HEK293T (cell line): ENCODE results near the gene CPNE4.

Source experiments
- CTCF ChIA-PET: fragments of 350-600 bp; formaldehyde crosslinking; extraction: SDS; loops from one replicate; lab custom pipeline; 2021; ENCODE audit warnings: antibody characterized with exemption, inconsistent platforms; lab: Yijun Ruan, JAX
- POLR2A ChIA-PET: fragments of 350-600 bp; formaldehyde crosslinking; extraction: SDS; loops from one replicate; lab custom pipeline; 2020; ENCODE audit warnings: antibody characterized with exemption, inconsistent platforms; lab: Yijun Ruan, JAX
- DNase-seq: peaks from one replicate; pipeline ENCODE4 v3.0.0; 2012; ENCODE audit warnings: mixed read lengths; ENCODE audit errors: extremely low spot score
- ARNT ChIP-seq: fragments of 450-650 bp; IDR thresholded peaks from 2 replicates; pipeline ENCODE4 v1.6.1; 2017; ENCODE audit warnings: mild to moderate bottlenecking
- BHLHE40 ChIP-seq: fragments of 450-650 bp; IDR thresholded peaks from 2 replicates; pipeline ENCODE4 v1.6.1; 2016; ENCODE audit warnings: mild to moderate bottlenecking, moderate library complexity, borderline replicate concordance
- CTBP1 ChIP-seq: fragments of 450-650 bp; IDR thresholded peaks from 2 replicates; pipeline ENCODE4 v1.6.1; 2016; ENCODE audit warnings: borderline replicate concordance
- ELF4 ChIP-seq: fragments of 450-650 bp; IDR thresholded peaks from 2 replicates; pipeline ENCODE4 v1.6.1; 2017; ENCODE audit warnings: antibody characterized with exemption
- FOXA1 ChIP-seq: fragments of 450-650 bp; IDR thresholded peaks from 2 replicates; pipeline ENCODE4 v1.6.1; 2016; ENCODE audit warnings: mild to moderate bottlenecking
- FOXK2 ChIP-seq: fragments of 450-650 bp; IDR thresholded peaks from 2 replicates; pipeline ENCODE4 v1.6.1; 2016; ENCODE audit warnings: mild to moderate bottlenecking
- FOXM1 ChIP-seq: fragments of 450-650 bp; IDR thresholded peaks from 2 replicates; pipeline ENCODE4 v1.6.1; 2017; ENCODE audit warnings: mild to moderate bottlenecking, borderline replicate concordance
- HDGF ChIP-seq: fragments of 450-650 bp; IDR thresholded peaks from 2 replicates; pipeline ENCODE4 v1.6.1; 2017; ENCODE audit warnings: antibody characterized with exemption, borderline replicate concordance
- L3MBTL2 ChIP-seq: fragments of 450-650 bp; conservative IDR thresholded peaks from 2 replicates; pipeline ENCODE4 v1.6.1; 2016; ENCODE audit warnings: mild to moderate bottlenecking
- LEF1 ChIP-seq: fragments of 450-650 bp; IDR thresholded peaks from 2 replicates; pipeline ENCODE4 v1.6.1; 2017; ENCODE audit warnings: mild to moderate bottlenecking, borderline replicate concordance
- NFRKB ChIP-seq: fragments of 450-650 bp; IDR thresholded peaks from 2 replicates; pipeline ENCODE4 v1.6.1; 2016; ENCODE audit warnings: mild to moderate bottlenecking, moderate library complexity
- SP1 ChIP-seq: fragments of 450-650 bp; IDR thresholded peaks from 2 replicates; pipeline ENCODE4 v1.6.1; 2017
- SUZ12 ChIP-seq: fragments of 450-650 bp; IDR thresholded peaks from 2 replicates; pipeline ENCODE4 v1.6.1; 2016; ENCODE audit warnings: mild to moderate bottlenecking
- TARDBP ChIP-seq: fragments of 450-650 bp; IDR thresholded peaks from 2 replicates; pipeline ENCODE4 v1.6.1; 2016
- ZNF384 ChIP-seq: fragments of 450-650 bp; IDR thresholded peaks from 2 replicates; pipeline ENCODE4 v1.6.1; 2016
- TF ChIP-seq, protein P1 (sequence below): fragments of 450-650 bp; IDR thresholded peaks from 2 replicates; pipeline ENCODE4 v1.6.1; 2016

CPNE4 gene

DNA sequence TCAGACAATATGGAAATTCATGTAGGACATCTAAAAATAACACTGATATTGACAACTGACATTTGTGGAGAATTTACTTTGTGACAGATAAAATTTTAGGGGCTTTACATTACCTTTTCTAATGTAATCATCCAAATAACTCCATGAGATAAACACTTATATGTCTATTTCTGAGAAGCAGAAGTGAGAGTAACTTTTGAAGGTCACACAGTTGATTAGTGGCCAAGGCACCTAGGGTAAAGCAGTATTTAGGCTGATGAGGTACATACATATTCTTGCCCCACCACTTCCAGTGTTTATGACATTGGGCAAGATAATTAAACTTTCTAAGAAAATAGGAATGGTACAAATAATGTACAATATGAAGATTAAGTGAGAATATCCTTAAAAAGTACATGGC, 248.4 kb downstream of the CPNE4 start:
- no peak for DNase-seq
- ChIA-PET CTCF (no interaction called here), POLR2A (no interaction called here)
- TF ChIP-seq FOXK2 (no peak), L3MBTL2 (no peak), ZNF384 (no peak), ELF4 (no peak), LEF1 (no peak), NFRKB (no peak), ARNT (no peak), FOXM1 (no peak), SP1 (no peak), CTBP1 (no peak), BHLHE40 (no peak)

DNA sequence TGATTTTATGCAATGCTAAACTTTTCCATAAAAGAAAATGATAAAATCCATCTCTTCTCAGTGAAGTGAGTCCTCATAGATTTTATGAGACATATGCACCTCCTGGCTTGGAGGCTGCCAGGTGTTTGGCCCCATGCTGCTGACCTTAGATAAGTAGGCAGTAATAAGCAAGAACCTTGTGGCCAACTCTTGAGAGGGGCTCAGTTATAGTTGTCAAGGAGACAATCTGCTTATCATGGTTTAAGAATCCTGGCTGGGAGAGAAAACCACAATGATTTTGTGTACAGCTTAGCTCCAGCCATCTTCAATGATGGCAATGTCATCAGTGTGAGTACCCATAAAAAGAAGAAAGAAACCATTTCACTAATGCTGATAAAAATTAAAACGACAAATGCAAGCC, 252.1 kb downstream of the CPNE4 start:
- TF ChIP-seq ZNF384 (no peak), L3MBTL2 (no peak), BHLHE40 (no peak), TARDBP (no peak), SP1 (no peak), ELF4 (no peak), FOXA1 (no peak), FOXM1 (no peak), SUZ12 (no peak), ARNT (no peak), CTBP1 (no peak), FOXK2 (no peak), NFRKB (no peak), HDGF (no peak), LEF1 (no peak)
- TF ChIP-seq, protein P1, sequence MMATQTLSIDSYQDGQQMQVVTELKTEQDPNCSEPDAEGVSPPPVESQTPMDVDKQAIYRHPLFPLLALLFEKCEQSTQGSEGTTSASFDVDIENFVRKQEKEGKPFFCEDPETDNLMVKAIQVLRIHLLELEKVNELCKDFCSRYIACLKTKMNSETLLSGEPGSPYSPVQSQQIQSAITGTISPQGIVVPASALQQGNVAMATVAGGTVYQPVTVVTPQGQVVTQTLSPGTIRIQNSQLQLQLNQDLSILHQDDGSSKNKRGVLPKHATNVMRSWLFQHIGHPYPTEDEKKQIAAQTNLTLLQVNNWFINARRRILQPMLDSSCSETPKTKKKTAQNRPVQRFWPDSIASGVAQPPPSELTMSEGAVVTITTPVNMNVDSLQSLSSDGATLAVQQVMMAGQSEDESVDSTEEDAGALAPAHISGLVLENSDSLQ = no peak
- POLR2A ChIA-PET = no interaction called here
- CTCF ChIA-PET = no interaction called here
- no peak for DNase-seq

DNA sequence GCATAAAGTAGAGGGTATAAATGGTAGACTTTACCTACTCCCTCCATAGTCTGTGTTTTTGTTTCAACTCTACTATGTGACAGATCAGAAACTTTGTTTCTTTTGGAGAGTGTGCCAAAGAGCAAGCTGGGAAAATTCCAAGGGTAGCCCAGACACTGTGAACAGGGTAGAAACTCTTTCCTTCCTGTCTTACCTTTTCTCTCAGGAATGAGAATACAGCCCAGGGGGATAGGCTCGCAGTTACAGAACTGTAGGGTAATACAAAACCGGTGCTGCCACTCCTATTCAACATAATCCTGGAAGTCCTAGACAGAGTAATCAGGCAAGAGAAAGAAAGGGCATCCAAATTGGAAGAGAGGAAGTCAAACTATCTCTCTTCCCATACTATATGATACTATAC, 256.3 kb downstream of the CPNE4 start:
- ChIA-PET POLR2A (no interaction called here), CTCF (no interaction called here)
- TF ChIP-seq SUZ12 (no peak), L3MBTL2 (no peak), FOXA1 (no peak), NFRKB (no peak), SP1 (no peak), ELF4 (no peak), FOXK2 (no peak), FOXM1 (no peak), CTBP1 (no peak), TARDBP (no peak), ARNT (no peak), ZNF384 (no peak), HDGF (no peak)
- TF ChIP-seq, protein P1 = no peak
- DNase-seq = no peak

DNA sequence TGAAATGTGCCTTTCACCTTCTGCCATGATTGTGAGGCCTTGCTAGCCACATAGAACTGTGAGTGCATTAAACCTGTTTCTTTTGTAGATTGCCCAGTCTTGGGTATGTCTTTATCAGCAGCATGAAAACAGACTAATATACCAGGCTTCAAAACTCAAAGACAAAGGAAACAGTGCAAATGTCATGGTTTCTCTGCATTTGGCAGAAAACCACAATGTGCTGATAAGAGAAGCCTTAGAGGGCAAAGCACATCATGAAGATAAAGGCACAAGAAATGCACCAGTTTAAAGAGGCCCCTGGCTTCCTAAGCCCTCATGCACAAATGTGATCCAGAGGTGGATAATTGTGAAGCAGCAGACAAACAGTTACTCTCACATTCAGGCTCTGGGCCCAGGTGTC, 259.2 kb downstream of the CPNE4 start:
- no peak for DNase-seq
- ChIA-PET POLR2A (no interaction called here), CTCF (no interaction called here)

DNA sequence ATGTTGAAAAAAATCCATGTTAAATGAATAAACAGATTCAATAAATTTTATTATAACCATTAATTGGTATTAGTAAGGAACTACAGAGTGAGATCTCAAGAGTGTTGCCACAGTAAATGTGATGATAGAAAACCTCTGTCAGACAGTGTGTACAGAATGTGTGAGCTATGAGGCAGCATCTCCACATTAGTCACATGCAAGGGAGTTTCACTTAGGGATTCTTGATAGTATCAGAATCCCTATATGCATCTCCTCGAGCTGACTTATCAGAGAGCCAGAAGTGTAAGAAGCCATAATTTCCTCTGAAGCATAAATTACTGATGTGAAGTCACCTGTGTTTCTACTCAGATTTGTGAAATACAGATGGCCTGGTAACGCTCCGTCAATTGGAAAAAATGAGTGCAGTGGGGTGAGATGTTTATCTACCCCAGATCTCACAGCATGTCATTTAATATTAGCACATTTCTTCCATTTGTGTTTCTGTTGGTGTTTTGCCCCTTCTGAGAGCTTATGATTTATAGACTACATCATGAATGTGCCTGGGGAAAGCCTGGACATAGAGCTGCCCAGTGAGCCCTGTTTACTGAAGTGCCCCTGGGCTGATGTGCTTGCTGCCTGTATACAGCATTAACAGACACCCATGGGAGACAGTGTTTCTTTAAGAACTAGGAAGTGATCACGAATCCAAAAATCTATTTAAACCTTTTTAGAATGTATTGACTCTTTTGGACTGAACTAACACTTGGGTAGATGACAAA, 262.4 kb downstream of the CPNE4 start:
- no peak for DNase-seq
- TF ChIP-seq TARDBP (no peak), SP1 (no peak), BHLHE40 (no peak), HDGF (no peak), ELF4 (no peak), ZNF384 (no peak), CTBP1 (no peak), LEF1 (no peak), FOXK2 (no peak), L3MBTL2 (no peak)
- TF ChIP-seq, protein P1 = no peak
- ChIA-PET POLR2A (no interaction called here), CTCF (no interaction called here)

More for the DNA sequence above, 259.2 kb downstream of the CPNE4 start:
- TF ChIP-seq L3MBTL2 (no peak), NFRKB (no peak), FOXA1 (no peak), ELF4 (no peak)

DNA sequence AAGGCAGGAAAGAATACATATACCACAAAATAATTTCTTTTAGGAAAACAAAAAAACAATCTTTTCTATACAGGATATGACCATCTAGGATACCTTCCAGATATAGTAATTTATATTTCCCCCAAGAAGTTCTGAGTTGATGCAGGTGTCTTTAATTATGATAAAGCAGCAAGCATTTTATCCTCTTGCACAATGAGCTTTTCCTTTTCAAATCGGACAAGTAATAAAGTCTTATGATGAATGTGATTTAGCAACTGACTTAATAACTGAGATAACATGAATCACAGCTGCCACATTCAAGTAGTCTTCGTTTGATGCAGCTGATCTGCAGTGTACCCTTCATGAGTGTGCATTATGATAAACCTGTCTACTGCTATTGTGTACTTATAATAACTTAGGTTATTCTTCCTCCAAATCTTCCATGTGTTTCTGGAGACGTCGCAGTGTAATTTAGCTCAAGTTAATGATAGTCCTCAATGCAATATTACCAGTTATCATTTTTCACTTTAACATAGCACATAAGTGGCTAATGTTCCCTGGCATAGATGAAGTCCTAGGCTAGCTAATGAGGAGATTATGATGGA, 271.7 kb downstream of the CPNE4 start:
- TF ChIP-seq L3MBTL2 (no peak), ELF4 (no peak), LEF1 (no peak), FOXA1 (no peak)
- ChIA-PET POLR2A (no interaction called here), CTCF (interaction anchor here (0.6 kb wide), 1 partner anchor 115 kb away, joined by 3 read pairs; no protein-coding TSS in a partner anchor)
- no peak for DNase-seq

DNA sequence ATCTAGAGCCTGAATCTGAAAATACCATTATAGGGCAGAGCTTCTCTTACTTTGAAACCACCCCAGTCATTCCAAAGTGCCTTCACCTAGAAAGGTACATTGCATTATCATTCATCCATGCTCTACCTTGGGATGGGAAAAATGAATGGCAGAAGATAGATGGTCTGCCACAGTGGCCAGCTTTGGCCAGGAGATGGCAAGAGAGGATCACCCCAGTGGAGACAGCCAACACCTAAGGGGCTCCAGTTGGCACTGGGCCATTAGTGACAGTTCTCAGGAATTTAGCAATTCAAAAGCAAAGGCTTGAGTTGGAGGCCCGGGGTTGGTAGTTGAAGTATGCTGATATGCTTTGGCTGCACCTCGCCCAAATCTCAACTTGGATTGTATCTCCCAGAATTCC, 278.4 kb downstream of the CPNE4 start:
- no peak for DNase-seq
- no peak for TF ChIP-seq BHLHE40
- no peak for TF ChIP-seq L3MBTL2
- no peak for TF ChIP-seq TARDBP
- TF ChIP-seq, protein P1 = no peak
- TF ChIP-seq ZNF384 = no peak
- TF ChIP-seq HDGF = no peak
- TF ChIP-seq ELF4 = no peak
- TF ChIP-seq LEF1 = no peak
- TF ChIP-seq SUZ12 = no peak
- TF ChIP-seq ARNT = no peak
- TF ChIP-seq SP1 = no peak
- POLR2A ChIA-PET = no interaction called here
- CTCF ChIA-PET = no interaction called here
